ENCODE data around the gene CALHM5. TPM values are rescaled to one million over a fixed set of nuclear protein-coding genes. Genes with fewer than 3 reads are reported as not detected.

The CALHM5 gene
- total and polyA plus RNA-seq, 9 of the 15 experiments (the other 6 are each of a cell fraction or from before 2014, with no cell fraction given), result under 0.01 to 0.05 (median 0.02) TPM; not detected in 2

DNA sequence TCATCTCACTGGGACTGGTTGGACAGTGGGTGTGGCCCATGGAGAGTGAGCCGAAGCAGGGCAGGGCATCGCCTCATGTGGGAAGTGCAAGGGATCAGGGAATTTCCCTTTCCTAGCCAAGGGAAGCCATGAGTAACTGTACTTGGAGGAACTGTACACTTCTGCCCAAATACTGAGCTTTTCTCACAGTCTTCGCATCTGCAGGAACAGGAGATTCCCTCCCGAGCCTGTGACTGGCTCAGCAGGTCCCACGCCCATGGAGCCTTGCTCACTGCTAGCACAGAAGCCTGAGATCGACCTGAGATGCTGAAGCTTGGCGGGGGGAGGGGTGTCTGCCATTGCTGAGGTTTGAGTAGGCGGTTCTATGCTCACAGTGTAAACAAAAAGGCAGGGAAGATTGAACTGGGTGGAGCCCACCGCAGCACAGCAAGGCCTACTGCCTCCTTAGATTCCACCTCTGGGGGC lies 10.4 kb upstream of the CALHM5 start:
- H3K36me3 ChIP-seq (ENCODE audit: control insufficient read depth, insufficient read depth, low read length), result no peaks in the 10 kb centered on the region
- peak overlapping the region; percentile 63 for H3K4me2 ChIP-seq (ENCODE audit: insufficient read depth, low read length)
- peak in 2 of 3 experiments; percentile 9 to 68 for TF ChIP-seq YY1 (IDR thresholded peaks at IDR 0.05; ENCODE audit: borderline replicate concordance in 1 of 3, control insufficient read depth in 1 of 3, extremely low read depth in 1 of 3, insufficient read depth in 3 of 3, insufficient read length in 1 of 3, insufficient replicate concordance in 2 of 3, low read depth in 1 of 3, low read length in 2 of 3)
- TF ChIP-seq NR3C1 (CRISPR knock-in tag; IDR thresholded peaks at IDR 0.05), result no peak
- TF ChIP-seq NRF1 (conservative IDR thresholded peaks at IDR 0.05 in 1 of 2, IDR thresholded peaks at IDR 0.05 in 1 of 2), result no peak; a peak in 2 of 4 replicates
- no peak for TF ChIP-seq HNRNPK (IDR thresholded peaks at IDR 0.05; ENCODE audit: low read depth, low read length, poor library complexity, severe bottlenecking)
- TF ChIP-seq SIN3B (IDR thresholded peaks at IDR 0.05; ENCODE audit: low read depth), result no peak
- no peak for TF ChIP-seq BCOR (IDR thresholded peaks at IDR 0.05)
- peak; percentile 84 to 88 for TF ChIP-seq KDM1A (IDR thresholded peaks at IDR 0.05)
- no peak for TF ChIP-seq TCF7 (IDR thresholded peaks at IDR 0.05; ENCODE audit: borderline replicate concordance)
- no peak for TF ChIP-seq SMC3 (conservative IDR thresholded peaks at IDR 0.05; ENCODE audit: insufficient read depth, low read depth, low read length)
- TF ChIP-seq TOE1 (IDR thresholded peaks at IDR 0.05; ENCODE audit: borderline replicate concordance), result no peak
- no peak for TF ChIP-seq TOE1 (CRISPR knock-in tag; IDR thresholded peaks at IDR 0.05; ENCODE audit: borderline replicate concordance, low read depth)
- TF ChIP-seq, protein P1, sequence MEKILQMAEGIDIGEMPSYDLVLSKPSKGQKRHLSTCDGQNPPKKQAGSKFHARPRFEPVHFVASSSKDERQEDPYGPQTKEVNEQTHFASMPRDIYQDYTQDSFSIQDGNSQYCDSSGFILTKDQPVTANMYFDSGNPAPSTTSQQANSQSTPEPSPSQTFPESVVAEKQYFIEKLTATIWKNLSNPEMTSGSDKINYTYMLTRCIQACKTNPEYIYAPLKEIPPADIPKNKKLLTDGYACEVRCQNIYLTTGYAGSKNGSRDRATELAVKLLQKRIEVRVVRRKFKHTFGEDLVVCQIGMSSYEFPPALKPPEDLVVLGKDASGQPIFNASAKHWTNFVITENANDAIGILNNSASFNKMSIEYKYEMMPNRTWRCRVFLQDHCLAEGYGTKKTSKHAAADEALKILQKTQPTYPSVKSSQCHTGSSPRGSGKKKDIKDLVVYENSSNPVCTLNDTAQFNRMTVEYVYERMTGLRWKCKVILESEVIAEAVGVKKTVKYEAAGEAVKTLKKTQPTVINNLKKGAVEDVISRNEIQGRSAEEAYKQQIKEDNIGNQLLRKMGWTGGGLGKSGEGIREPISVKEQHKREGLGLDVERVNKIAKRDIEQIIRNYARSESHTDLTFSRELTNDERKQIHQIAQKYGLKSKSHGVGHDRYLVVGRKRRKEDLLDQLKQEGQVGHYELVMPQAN (IDR thresholded peaks at IDR 0.05; ENCODE audit: borderline replicate concordance), result no peak
- TF ChIP-seq BRCA1 (IDR thresholded peaks at IDR 0.05), result no peak
- no peak for TF ChIP-seq BRCA1 (CRISPR knock-in tag; IDR thresholded peaks at IDR 0.05)
- TF ChIP-seq SNIP1 (IDR thresholded peaks at IDR 0.05; ENCODE audit: low read depth), result no peak
- TF ChIP-seq ZNF134 (CRISPR knock-in tag; conservative IDR thresholded peaks at IDR 0.05), result no peak
- TF ChIP-seq RCOR1 (IDR thresholded peaks at IDR 0.05; ENCODE audit: borderline replicate concordance in 1 of 2, low read depth in 2 of 2, low read length in 2 of 2), result peak; percentile 49 to 92; a peak in 2 of 4 replicates
- no peak for TF ChIP-seq MEIS2 (IDR thresholded peaks at IDR 0.05; ENCODE audit: partially characterized antibody)
- TF ChIP-seq CBFA2T3 (IDR thresholded peaks at IDR 0.05), result peak; percentile 54
- TF ChIP-seq ARNT (IDR thresholded peaks at IDR 0.05), result no peak
- TF ChIP-seq CBFA2T2 (conservative IDR thresholded peaks at IDR 0.05), result no peak
- TF ChIP-seq RBM34 (IDR thresholded peaks at IDR 0.05; ENCODE audit: borderline replicate concordance, insufficient read depth, low read length), result no peak
- TF ChIP-seq IRF2 (CRISPR knock-in tag; IDR thresholded peaks at IDR 0.05), result no peak
- no peak for TF ChIP-seq GTF2F1 (IDR thresholded peaks at IDR 0.05; ENCODE audit: low read depth, low read length)

More for the DNA sequence above, 10.4 kb upstream of the CALHM5 start:
- ChIA-PET CTCF (ENCODE audit: low intra/inter-chr PET ratio) (no interaction called here), POLR2A (interaction anchor here (1.7 kb wide), 1 partner anchor 11 kb away, joined by 10 read pairs; the partner anchor contains the start of gene CALHM5)
- Histone ChIP-seq H2AFZ (ENCODE audit: low read depth, low read length) (peak overlapping the region; percentile 49; the same call in 1 of the 2 replicates), H4K20me1 (replicated peaks; ENCODE audit: control insufficient read depth, insufficient read depth, low read length) (no peaks in the 10 kb centered on the region), H3K4me3 (no peak overlapping the region), H3K9me3 (replicated peaks; ENCODE audit: control insufficient read depth, insufficient read depth, low read depth, low read length) (no peaks in the 10 kb centered on the region), H3K9me1 (ENCODE audit: control insufficient read depth, insufficient read depth, low read length) (no peaks in the 10 kb centered on the region), H3K4me1 (replicated peaks in 1 of 2; ENCODE audit: control insufficient read depth in 2 of 2, insufficient read depth in 2 of 2, low read length in 2 of 2) (peaks cover 5 to 10% of the 10 kb centered on the region in 2 experiments; a peak in 2 of 5 replicates), H3K27me3 (ENCODE audit: control insufficient read depth in 2 of 2, insufficient read depth in 2 of 2, low read length in 2 of 2) (no peaks in the 10 kb centered on the region), H3K9ac (ENCODE audit: insufficient read depth in 1 of 2, low read depth in 2 of 2, low read length in 2 of 2) (peak overlapping the region in 1 of 2 experiments; percentile 1; a peak in 1 of 4 replicates), H3K27ac (ENCODE audit: extremely low read depth, low read depth, low read length) (no peak overlapping the region), H3K79me2 (ENCODE audit: control insufficient read depth, insufficient read depth, low read length) (no peaks in the 10 kb centered on the region)
- FAIRE-seq, result peak; percentile 56
- peak; percentile 97 for ATAC-seq
- intact Hi-C loops (cut with micrococcal nuclease) (no loop called here), in situ Hi-C loops (cut with MboI) (no loop called here)
- BruUV-seq (replicated peaks), result no TSS peak
- WGBS (ENCODE audit: insufficient coverage, low coverage, missing lambda C conversion rate), result 2% methylated on average over 9 of the region's 9 CpGs
- peak; percentile 14 to 83 (median 22) for DNase-seq (ENCODE audit: extremely low read depth in 1 of 4, low spot score in 3 of 4)
